GM23338 (cell line): ENCODE measurements around the gene PDLIM5. TPM values are rescaled to one million over a fixed set of nuclear protein-coding genes. Genes with fewer than 3 reads are reported as not detected.

Source experiments
- ATAC-seq: fragments of 200-7000 bp; cut with Tn5 transposase; 3 replicates; pipeline ENCODE4 v1.9.1; 2020
- DNase-seq: peaks from one replicate; pipeline ENCODE4 v3.0.0-alpha.2; 2015; ENCODE audit warnings: low spot score
- H2AFZ ChIP-seq: fragments of 200-600 bp; sonication (generic); 2 replicates; pipeline ENCODE4 v1.8.0; 2016; ENCODE audit warnings: antibody characterized with exemption, mild to moderate bottlenecking, moderate library complexity
- H3F3A ChIP-seq: fragments of 200-600 bp; sonication (generic); replicated peaks from 2 replicates; pipeline ENCODE4 v1.8.0; 2017; ENCODE audit warnings: antibody characterized with exemption, mixed run types, low read depth
- H3K27ac ChIP-seq: fragments of 200-600 bp; sonication (generic); 2 replicates; pipeline ENCODE4 v1.6.1; 2016; ENCODE audit warnings: low read depth
- H3K27me3 ChIP-seq: fragments of 200-600 bp; sonication (generic); 2 replicates; pipeline ENCODE4 v1.8.0; 2016; ENCODE audit warnings: mild to moderate bottlenecking, mixed run types, moderate library complexity; ENCODE audit not compliant: insufficient read depth
- H3K36me3 ChIP-seq: fragments of 200-600 bp; sonication (generic); 2 replicates; pipeline ENCODE4 v1.8.0; 2016; ENCODE audit warnings: mild to moderate bottlenecking; ENCODE audit not compliant: insufficient read depth
- H3K4me1 ChIP-seq: fragments of 200-600 bp; sonication (generic); 2 replicates; pipeline ENCODE4 v1.8.0; 2016; ENCODE audit warnings: mild to moderate bottlenecking, moderate library complexity; ENCODE audit not compliant: insufficient read depth
- H3K4me2 ChIP-seq: fragments of 200-600 bp; sonication (generic); 2 replicates; pipeline ENCODE4 v1.7.1; 2017; ENCODE audit warnings: mixed run types
- H3K4me3 ChIP-seq: fragments of 200-600 bp; sonication (generic); 2 replicates; pipeline ENCODE4 v1.6.1; 2016; ENCODE audit warnings: mixed run types
- H3K79me2 ChIP-seq: fragments of 200-600 bp; sonication (generic); replicated peaks from 2 replicates; pipeline ENCODE4 v1.8.0; 2017; ENCODE audit warnings: mild to moderate bottlenecking; ENCODE audit not compliant: insufficient read depth
- H3K9me2 ChIP-seq: fragments of 200-600 bp; sonication (generic); 2 replicates; pipeline ENCODE4 v1.8.0; 2017; ENCODE audit not compliant: insufficient read depth
- H4K20me1 ChIP-seq: fragments of 200-600 bp; sonication (generic); replicated peaks from 2 replicates; pipeline ENCODE4 v1.8.0; 2017; ENCODE audit warnings: mild to moderate bottlenecking; ENCODE audit not compliant: insufficient read depth
- H3K27ac Mint-ChIP-seq: 2 replicates; pipeline ENCODE4 v1.8.0; 2020; ENCODE audit warnings: inconsistent platforms, mild to moderate bottlenecking, moderate library complexity, mixed read lengths
- H3K27me3 Mint-ChIP-seq: 3 replicates; pipeline ENCODE4 v1.8.0; 2022; ENCODE audit warnings: low read depth, mild to moderate bottlenecking, moderate library complexity, mixed read lengths, inconsistent platforms; ENCODE audit not compliant: insufficient read depth, poor library complexity
- H3K36me3 Mint-ChIP-seq: 3 replicates; pipeline ENCODE4 v1.8.0; 2021; ENCODE audit warnings: low read depth, mild to moderate bottlenecking, inconsistent platforms, moderate library complexity, mixed read lengths
- H3K4me1 Mint-ChIP-seq: 3 replicates; pipeline ENCODE4 v1.8.0; 2020; ENCODE audit warnings: mild to moderate bottlenecking, inconsistent platforms, mixed read lengths
- H3K4me3 Mint-ChIP-seq: 3 replicates; pipeline ENCODE4 v1.8.0; 2021; ENCODE audit warnings: moderate library complexity, mild to moderate bottlenecking, inconsistent platforms, mixed read lengths
- H3K9me3 Mint-ChIP-seq: 3 replicates; pipeline ENCODE4 v1.8.0; 2020; ENCODE audit warnings: moderate library complexity, mild to moderate bottlenecking, inconsistent platforms, mixed read lengths
- CREB1 ChIP-seq: fragments of 250-450 bp; sonication (Bioruptor Pico); IDR thresholded peaks from 2 replicates; pipeline ENCODE4 v1.5.0; 2020; ENCODE audit warnings: low read depth, mild to moderate bottlenecking, moderate library complexity
- ETS1 ChIP-seq: IDR thresholded peaks from 2 replicates; pipeline ENCODE4 v1.6.1; 2016; ENCODE audit warnings: antibody characterized with exemption
- EZH2 ChIP-seq: fragments of 200-600 bp; sonication (generic); IDR thresholded peaks from one replicate; pipeline ENCODE4 v1.8.0; 2017; ENCODE audit warnings: antibody characterized with exemption, mild to moderate bottlenecking, low read depth; ENCODE audit not compliant: unreplicated experiment
- EZH2phosphoT487 ChIP-seq: fragments of 200-600 bp; sonication (generic); IDR thresholded peaks from one replicate; pipeline ENCODE4 v1.8.1; 2018; ENCODE audit warnings: antibody characterized with exemption; ENCODE audit not compliant: unreplicated experiment
- JUNB ChIP-seq: IDR thresholded peaks from one replicate; pipeline ENCODE4 v1.6.1; 2016; ENCODE audit warnings: antibody characterized with exemption; ENCODE audit not compliant: unreplicated experiment
- NANOG ChIP-seq: IDR thresholded peaks from 2 replicates; pipeline ENCODE4 v1.6.1; 2016; ENCODE audit warnings: antibody characterized with exemption, borderline replicate concordance
- POLR2AphosphoS5 ChIP-seq: IDR thresholded peaks from 2 replicates; pipeline ENCODE4 v1.6.1; 2016; ENCODE audit warnings: antibody characterized with exemption, low read depth
- REST ChIP-seq: IDR thresholded peaks from one replicate; pipeline ENCODE4 v1.6.1; 2018; ENCODE audit warnings: antibody characterized with exemption; ENCODE audit not compliant: unreplicated experiment
- STAT1 ChIP-seq: IDR thresholded peaks from one replicate; pipeline ENCODE4 v1.6.1; 2016; ENCODE audit warnings: antibody characterized with exemption; ENCODE audit not compliant: unreplicated experiment
- ZNF114 ChIP-seq: fragments of 250-450 bp; sonication (Bioruptor Pico); IDR thresholded peaks from 2 replicates; pipeline ENCODE4 v1.5.0; 2020; ENCODE audit warnings: mild to moderate bottlenecking, moderate library complexity
- ZNF331 ChIP-seq: fragments of 250-450 bp; sonication (Bioruptor Pico); IDR thresholded peaks from 2 replicates; pipeline ENCODE4 v1.5.0; 2020; ENCODE audit warnings: low read depth, mild to moderate bottlenecking, moderate library complexity
- polyA plus RNA-seq: library from polyadenylated mRNA; unstranded; fragments of >200 nt; fragmentation: Nextera tagmentation; extraction: Ambion mirVana; gene quantifications from 2 replicates; pipeline ENCODE4 v1.2.1, GENCODE V29; 2016
- total RNA-seq: library from RNA; depleted of rRNA; stranded (reverse); fragments of >200 nt; shearing (Covaris generic); gene quantifications from 2 replicates; pipeline ENCODE4 v1.2.3, GENCODE V29; 2014
- TF ChIP-seq, protein P1 (sequence below): fragments of 250-450 bp; sonication (Bioruptor Pico); IDR thresholded peaks from 2 replicates; pipeline ENCODE4 v1.5.0; 2020; ENCODE audit warnings: mild to moderate bottlenecking, moderate library complexity
- TF ChIP-seq, protein P2 (sequence below), 2 experiments: fragments of 200-600 bp in 1 of 2; sonication (generic) in 1 of 2; conservative IDR thresholded peaks; 2 replicates each; pipeline versions ENCODE4 v1.5.1 to v1.6.1; 2016 to 2017; ENCODE audit warnings: antibody characterized with exemption in 2 of 2, low read depth in 2 of 2, mild to moderate bottlenecking in 2 of 2, moderate library complexity in 1 of 2

Gene PDLIM5
- total and polyA plus RNA-seq, 2 experiments from 2014 or later: 45.2 to 53.0 TPM

GRCh38 chr4:94507281-94507680, 55.5 kb downstream of the PDLIM5 start:
- Histone ChIP-seq H3K79me2 (peaks cover 25% of the 10 kb centered on the region; the same call in 1 of the 2 replicates), H4K20me1 (no peaks in the 10 kb centered on the region), H3K9me2 (peaks cover 3% of the 10 kb centered on the region; the same call in 1 of the 2 replicates), H3K27ac (no peak overlapping the region), H2AFZ (no peak overlapping the region), H3K4me2 (no peak overlapping the region), H3K36me3 (no peaks in the 10 kb centered on the region), H3F3A (no peaks in the 10 kb centered on the region), H3K4me1 (no peaks in the 10 kb centered on the region), H3K27me3 (no peaks in the 10 kb centered on the region), H3K4me3 (no peak overlapping the region)
- Mint-ChIP-seq H3K27me3 (peaks cover 1% of the 10 kb centered on the region), H3K9me3 (no peaks in the 10 kb centered on the region), H3K4me3 (no peak overlapping the region), H3K36me3 (no peaks in the 10 kb centered on the region; the same call in 2 of the 3 replicates), H3K4me1 (0 out of 3 replicates have a peak, but pooled peaks cover 2% of the 10 kb centered on the region), H3K27ac (no peak overlapping the region)
- DNase-seq: no peak
- no peak for ATAC-seq
- TF ChIP-seq, protein P1, sequence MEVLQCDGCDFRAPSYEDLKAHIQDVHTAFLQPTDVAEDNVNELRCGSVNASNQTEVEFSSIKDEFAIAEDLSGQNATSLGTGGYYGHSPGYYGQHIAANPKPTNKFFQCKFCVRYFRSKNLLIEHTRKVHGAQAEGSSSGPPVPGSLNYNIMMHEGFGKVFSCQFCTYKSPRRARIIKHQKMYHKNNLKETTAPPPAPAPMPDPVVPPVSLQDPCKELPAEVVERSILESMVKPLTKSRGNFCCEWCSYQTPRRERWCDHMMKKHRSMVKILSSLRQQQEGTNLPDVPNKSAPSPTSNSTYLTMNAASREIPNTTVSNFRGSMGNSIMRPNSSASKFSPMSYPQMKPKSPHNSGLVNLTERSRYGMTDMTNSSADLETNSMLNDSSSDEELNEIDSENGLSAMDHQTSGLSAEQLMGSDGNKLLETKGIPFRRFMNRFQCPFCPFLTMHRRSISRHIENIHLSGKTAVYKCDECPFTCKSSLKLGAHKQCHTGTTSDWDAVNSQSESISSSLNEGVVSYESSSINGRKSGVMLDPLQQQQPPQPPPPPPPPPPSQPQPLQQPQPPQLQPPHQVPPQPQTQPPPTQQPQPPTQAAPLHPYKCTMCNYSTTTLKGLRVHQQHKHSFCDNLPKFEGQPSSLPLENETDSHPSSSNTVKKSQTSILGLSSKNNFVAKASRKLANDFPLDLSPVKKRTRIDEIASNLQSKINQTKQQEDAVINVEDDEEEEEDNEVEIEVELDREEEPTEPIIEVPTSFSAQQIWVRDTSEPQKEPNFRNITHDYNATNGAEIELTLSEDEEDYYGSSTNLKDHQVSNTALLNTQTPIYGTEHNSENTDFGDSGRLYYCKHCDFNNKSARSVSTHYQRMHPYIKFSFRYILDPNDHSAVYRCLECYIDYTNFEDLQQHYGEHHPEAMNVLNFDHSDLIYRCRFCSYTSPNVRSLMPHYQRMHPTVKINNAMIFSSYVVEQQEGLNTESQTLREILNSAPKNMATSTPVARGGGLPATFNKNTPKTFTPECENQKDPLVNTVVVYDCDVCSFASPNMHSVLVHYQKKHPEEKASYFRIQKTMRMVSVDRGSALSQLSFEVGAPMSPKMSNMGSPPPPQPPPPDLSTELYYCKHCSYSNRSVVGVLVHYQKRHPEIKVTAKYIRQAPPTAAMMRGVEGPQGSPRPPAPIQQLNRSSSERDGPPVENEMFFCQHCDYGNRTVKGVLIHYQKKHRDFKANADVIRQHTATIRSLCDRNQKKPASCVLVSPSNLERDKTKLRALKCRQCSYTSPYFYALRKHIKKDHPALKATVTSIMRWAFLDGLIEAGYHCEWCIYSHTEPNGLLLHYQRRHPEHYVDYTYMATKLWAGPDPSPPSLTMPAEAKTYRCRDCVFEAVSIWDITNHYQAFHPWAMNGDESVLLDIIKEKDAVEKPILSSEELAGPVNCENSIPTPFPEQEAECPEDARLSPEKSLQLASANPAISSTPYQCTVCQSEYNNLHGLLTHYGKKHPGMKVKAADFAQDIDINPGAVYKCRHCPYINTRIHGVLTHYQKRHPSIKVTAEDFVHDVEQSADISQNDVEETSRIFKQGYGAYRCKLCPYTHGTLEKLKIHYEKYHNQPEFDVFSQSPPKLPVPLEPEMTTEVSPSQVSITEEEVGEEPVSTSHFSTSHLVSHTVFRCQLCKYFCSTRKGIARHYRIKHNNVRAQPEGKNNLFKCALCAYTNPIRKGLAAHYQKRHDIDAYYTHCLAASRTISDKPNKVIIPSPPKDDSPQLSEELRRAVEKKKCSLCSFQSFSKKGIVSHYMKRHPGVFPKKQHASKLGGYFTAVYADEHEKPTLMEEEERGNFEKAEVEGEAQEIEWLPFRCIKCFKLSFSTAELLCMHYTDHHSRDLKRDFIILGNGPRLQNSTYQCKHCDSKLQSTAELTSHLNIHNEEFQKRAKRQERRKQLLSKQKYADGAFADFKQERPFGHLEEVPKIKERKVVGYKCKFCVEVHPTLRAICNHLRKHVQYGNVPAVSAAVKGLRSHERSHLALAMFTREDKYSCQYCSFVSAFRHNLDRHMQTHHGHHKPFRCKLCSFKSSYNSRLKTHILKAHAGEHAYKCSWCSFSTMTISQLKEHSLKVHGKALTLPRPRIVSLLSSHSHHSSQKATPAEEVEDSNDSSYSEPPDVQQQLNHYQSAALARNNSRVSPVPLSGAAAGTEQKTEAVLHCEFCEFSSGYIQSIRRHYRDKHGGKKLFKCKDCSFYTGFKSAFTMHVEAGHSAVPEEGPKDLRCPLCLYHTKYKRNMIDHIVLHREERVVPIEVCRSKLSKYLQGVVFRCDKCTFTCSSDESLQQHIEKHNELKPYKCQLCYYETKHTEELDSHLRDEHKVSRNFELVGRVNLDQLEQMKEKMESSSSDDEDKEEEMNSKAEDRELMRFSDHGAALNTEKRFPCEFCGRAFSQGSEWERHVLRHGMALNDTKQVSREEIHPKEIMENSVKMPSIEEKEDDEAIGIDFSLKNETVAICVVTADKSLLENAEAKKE (CRISPR knock-in tag): no peak
- no peak for TF ChIP-seq CREB1 (CRISPR knock-in tag)
- no peak for TF ChIP-seq REST
- no peak for TF ChIP-seq STAT1
- TF ChIP-seq NANOG: no peak
- TF ChIP-seq, protein P2, sequence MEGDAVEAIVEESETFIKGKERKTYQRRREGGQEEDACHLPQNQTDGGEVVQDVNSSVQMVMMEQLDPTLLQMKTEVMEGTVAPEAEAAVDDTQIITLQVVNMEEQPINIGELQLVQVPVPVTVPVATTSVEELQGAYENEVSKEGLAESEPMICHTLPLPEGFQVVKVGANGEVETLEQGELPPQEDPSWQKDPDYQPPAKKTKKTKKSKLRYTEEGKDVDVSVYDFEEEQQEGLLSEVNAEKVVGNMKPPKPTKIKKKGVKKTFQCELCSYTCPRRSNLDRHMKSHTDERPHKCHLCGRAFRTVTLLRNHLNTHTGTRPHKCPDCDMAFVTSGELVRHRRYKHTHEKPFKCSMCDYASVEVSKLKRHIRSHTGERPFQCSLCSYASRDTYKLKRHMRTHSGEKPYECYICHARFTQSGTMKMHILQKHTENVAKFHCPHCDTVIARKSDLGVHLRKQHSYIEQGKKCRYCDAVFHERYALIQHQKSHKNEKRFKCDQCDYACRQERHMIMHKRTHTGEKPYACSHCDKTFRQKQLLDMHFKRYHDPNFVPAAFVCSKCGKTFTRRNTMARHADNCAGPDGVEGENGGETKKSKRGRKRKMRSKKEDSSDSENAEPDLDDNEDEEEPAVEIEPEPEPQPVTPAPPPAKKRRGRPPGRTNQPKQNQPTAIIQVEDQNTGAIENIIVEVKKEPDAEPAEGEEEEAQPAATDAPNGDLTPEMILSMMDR (conservative IDR thresholded peaks at IDR 0.05; ENCODE audit: low read depth in 2 of 2): no peak
- no peak for TF ChIP-seq POLR2AphosphoS5
- no peak for TF ChIP-seq EZH2phosphoT487
- no peak for TF ChIP-seq JUNB
- TF ChIP-seq ETS1: no peak
- no peak for TF ChIP-seq ZNF114 (CRISPR knock-in tag)
- TF ChIP-seq EZH2: no peak
- no peak for TF ChIP-seq ZNF331 (CRISPR knock-in tag)
